B cell (primary cell): Measurements from ENCODE around the gene PHEX.

Experiments
- EZH2 ChIP-seq: IDR thresholded peaks from 2 replicates; pipeline ENCODE4 v1.6.1; 2012; ENCODE audit warnings: borderline replicate concordance, low read depth, mild to moderate bottlenecking, moderate library complexity, low read length; ENCODE audit not compliant: insufficient read depth, poor library complexity, severe bottlenecking
- TF ChIP-seq, protein P1 (sequence below): fragments of 200-600 bp; IDR thresholded peaks from one replicate; pipeline ENCODE4 v1.8.0; 2022; ENCODE audit warnings: antibody characterized with exemption, mild to moderate bottlenecking

DNA sequence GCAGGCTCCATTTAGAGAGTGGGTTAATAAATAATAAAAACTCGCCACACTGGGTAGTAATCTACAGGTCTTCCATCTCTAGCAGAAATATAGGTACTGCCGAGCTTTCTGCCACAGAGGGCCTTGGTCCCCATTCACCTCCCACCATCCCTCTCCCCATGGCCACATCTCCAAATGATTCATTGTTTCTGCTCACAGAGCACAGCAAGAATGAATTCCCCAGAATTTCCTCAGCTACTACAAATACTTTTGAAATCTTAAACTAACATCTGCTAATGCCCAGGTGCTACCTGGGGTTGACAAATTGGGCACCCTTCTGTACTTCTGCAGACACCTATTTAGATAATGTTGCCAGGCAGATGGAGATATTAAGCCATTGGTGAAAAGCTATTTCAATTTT, 5.1 kb downstream of the PHEX start:
- TF ChIP-seq, protein P1, sequence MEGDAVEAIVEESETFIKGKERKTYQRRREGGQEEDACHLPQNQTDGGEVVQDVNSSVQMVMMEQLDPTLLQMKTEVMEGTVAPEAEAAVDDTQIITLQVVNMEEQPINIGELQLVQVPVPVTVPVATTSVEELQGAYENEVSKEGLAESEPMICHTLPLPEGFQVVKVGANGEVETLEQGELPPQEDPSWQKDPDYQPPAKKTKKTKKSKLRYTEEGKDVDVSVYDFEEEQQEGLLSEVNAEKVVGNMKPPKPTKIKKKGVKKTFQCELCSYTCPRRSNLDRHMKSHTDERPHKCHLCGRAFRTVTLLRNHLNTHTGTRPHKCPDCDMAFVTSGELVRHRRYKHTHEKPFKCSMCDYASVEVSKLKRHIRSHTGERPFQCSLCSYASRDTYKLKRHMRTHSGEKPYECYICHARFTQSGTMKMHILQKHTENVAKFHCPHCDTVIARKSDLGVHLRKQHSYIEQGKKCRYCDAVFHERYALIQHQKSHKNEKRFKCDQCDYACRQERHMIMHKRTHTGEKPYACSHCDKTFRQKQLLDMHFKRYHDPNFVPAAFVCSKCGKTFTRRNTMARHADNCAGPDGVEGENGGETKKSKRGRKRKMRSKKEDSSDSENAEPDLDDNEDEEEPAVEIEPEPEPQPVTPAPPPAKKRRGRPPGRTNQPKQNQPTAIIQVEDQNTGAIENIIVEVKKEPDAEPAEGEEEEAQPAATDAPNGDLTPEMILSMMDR, result no peak
- no peak for TF ChIP-seq EZH2
